ENCODE measurements around the gene DTD1. TPM values are rescaled to one million over a fixed set of nuclear protein-coding genes. Genes with fewer than 3 reads are reported as not detected.

Gene DTD1
- polyA plus RNA-seq, 2 donors, result 9.7 to 27.4 TPM

- no peak overlapping the region for H3K4me3 ChIP-seq (ENCODE audit: low read depth in 1 of 2, low read length in 2 of 2)
- no peaks in the 10 kb centered on the region for H3K36me3 ChIP-seq (ENCODE audit: control insufficient read depth in 2 of 2, insufficient read depth in 2 of 2, low read length in 1 of 2)
- H3K4me1 ChIP-seq (ENCODE audit: control insufficient read depth in 2 of 2, insufficient read depth in 2 of 2, low read length in 1 of 2), result no peaks in the 10 kb centered on the region
- H3K27ac ChIP-seq (ENCODE audit: low read depth in 2 of 2, low read length in 1 of 2), result no peak overlapping the region
- peaks cover 0 to 4% of the 10 kb centered on the region in 2 donors for H3K9me3 ChIP-seq (ENCODE audit: control insufficient read depth in 2 of 2, insufficient read depth in 1 of 2, low read depth in 1 of 2, low read length in 1 of 2)
- no peaks in the 10 kb centered on the region for H3K27me3 ChIP-seq (ENCODE audit: control insufficient read depth in 1 of 2, insufficient read depth in 2 of 2, low read length in 2 of 2)
These were observed 200.2 kb downstream of the DTD1 start for GRCh38 chr20:18788021-18788420.

- peaks cover 0 to 4% of the 10 kb centered on the region in 2 donors for H3K9me3 ChIP-seq (ENCODE audit: control insufficient read depth in 2 of 2, insufficient read depth in 1 of 2, low read depth in 1 of 2, low read length in 1 of 2)
- peaks cover 0 to 4% of the 10 kb centered on the region in 2 donors for H3K4me1 ChIP-seq (ENCODE audit: control insufficient read depth in 2 of 2, insufficient read depth in 2 of 2, low read length in 1 of 2)
- no peak overlapping the region for H3K4me3 ChIP-seq (ENCODE audit: low read depth in 1 of 2, low read length in 2 of 2)
- 55 to 70% methylated on average over 3 of the region's 3 CpGs for WGBS, 2 donors
- H3K27ac ChIP-seq (ENCODE audit: low read depth in 2 of 2, low read length in 1 of 2), result no peak overlapping the region
- no peaks in the 10 kb centered on the region for H3K36me3 ChIP-seq (ENCODE audit: control insufficient read depth in 2 of 2, insufficient read depth in 2 of 2, low read length in 1 of 2)
- no peaks in the 10 kb centered on the region for H3K27me3 ChIP-seq (ENCODE audit: control insufficient read depth in 1 of 2, insufficient read depth in 2 of 2, low read length in 2 of 2)
These were observed 202.9 kb downstream of the DTD1 start for GRCh38 chr20:18790787-18791186.

- Histone ChIP-seq H3K4me3 (ENCODE audit: low read depth in 1 of 2, low read length in 2 of 2) (peak overlapping the region; percentile 75 to 88), H3K27me3 (ENCODE audit: control insufficient read depth in 1 of 2, insufficient read depth in 2 of 2, low read length in 2 of 2) (no peaks in the 10 kb centered on the region), H3K4me1 (ENCODE audit: control insufficient read depth in 2 of 2, insufficient read depth in 2 of 2, low read length in 1 of 2) (peaks cover 0 to 4% of the 10 kb centered on the region in 2 donors), H3K36me3 (ENCODE audit: control insufficient read depth in 2 of 2, insufficient read depth in 2 of 2, low read length in 1 of 2) (no peaks in the 10 kb centered on the region), H3K9me3 (ENCODE audit: control insufficient read depth in 2 of 2, insufficient read depth in 1 of 2, low read depth in 1 of 2, low read length in 1 of 2) (peaks cover 0 to 3% of the 10 kb centered on the region in 2 donors), H3K27ac (ENCODE audit: low read depth in 2 of 2, low read length in 1 of 2) (peak overlapping the region; percentile 88 to 96)
- WGBS, 2 donors, result 5 to 8% methylated on average over 29 of the region's 29 CpGs
These were observed 206.0 kb downstream of the DTD1 start for GRCh38 chr20:18793625-18794427.

- Histone ChIP-seq H3K4me1 (ENCODE audit: control insufficient read depth in 2 of 2, insufficient read depth in 2 of 2, low read length in 1 of 2) (peaks cover 0 to 4% of the 10 kb centered on the region in 2 donors), H3K9me3 (ENCODE audit: control insufficient read depth in 2 of 2, insufficient read depth in 1 of 2, low read depth in 1 of 2, low read length in 1 of 2) (peaks cover 0 to 3% of the 10 kb centered on the region in 2 donors), H3K27me3 (ENCODE audit: control insufficient read depth in 1 of 2, insufficient read depth in 2 of 2, low read length in 2 of 2) (no peaks in the 10 kb centered on the region), H3K36me3 (ENCODE audit: control insufficient read depth in 2 of 2, insufficient read depth in 2 of 2, low read length in 1 of 2) (no peaks in the 10 kb centered on the region), H3K27ac (ENCODE audit: low read depth in 2 of 2, low read length in 1 of 2) (peak overlapping the region; percentile 88 to 96), H3K4me3 (ENCODE audit: low read depth in 1 of 2, low read length in 2 of 2) (peak overlapping the region; percentile 75 to 88)
- 52 to 64% methylated on average over 3 of the region's 3 CpGs for WGBS, 2 donors
These were observed 206.6 kb downstream of the DTD1 start for GRCh38 chr20:18794428-18794787.

- WGBS, 2 donors, result 86 to 94% methylated on average over 4 of the region's 4 CpGs
- no peak overlapping the region for H3K4me3 ChIP-seq (ENCODE audit: low read depth in 1 of 2, low read length in 2 of 2)
- H3K36me3 ChIP-seq (ENCODE audit: control insufficient read depth in 2 of 2, insufficient read depth in 2 of 2, low read length in 1 of 2), result no peaks in the 10 kb centered on the region
- no peak overlapping the region for H3K27ac ChIP-seq (ENCODE audit: low read depth in 2 of 2, low read length in 1 of 2)
- no peaks in the 10 kb centered on the region for H3K27me3 ChIP-seq (ENCODE audit: control insufficient read depth in 1 of 2, insufficient read depth in 2 of 2, low read length in 2 of 2)
- peaks cover 0 to 4% of the 10 kb centered on the region in 2 donors for H3K4me1 ChIP-seq (ENCODE audit: control insufficient read depth in 2 of 2, insufficient read depth in 2 of 2, low read length in 1 of 2)
- peaks cover 0 to 3% of the 10 kb centered on the region in 2 donors for H3K9me3 ChIP-seq (ENCODE audit: control insufficient read depth in 2 of 2, insufficient read depth in 1 of 2, low read depth in 1 of 2, low read length in 1 of 2)
These were observed 207.5 kb downstream of the DTD1 start for GRCh38 chr20:18795366-18795765.

- no peak overlapping the region for H3K27ac ChIP-seq (ENCODE audit: low read depth in 2 of 2, low read length in 1 of 2)
- 89 to 95% methylated on average over 2 of the region's 2 CpGs for WGBS, 2 donors
- no peaks in the 10 kb centered on the region for H3K27me3 ChIP-seq (ENCODE audit: control insufficient read depth in 1 of 2, insufficient read depth in 2 of 2, low read length in 2 of 2)
- no peak overlapping the region for H3K4me3 ChIP-seq (ENCODE audit: low read depth in 1 of 2, low read length in 2 of 2)
- H3K36me3 ChIP-seq (ENCODE audit: control insufficient read depth in 2 of 2, insufficient read depth in 2 of 2, low read length in 1 of 2), result no peaks in the 10 kb centered on the region
- peaks cover 0 to 4% of the 10 kb centered on the region in 2 donors for H3K4me1 ChIP-seq (ENCODE audit: control insufficient read depth in 2 of 2, insufficient read depth in 2 of 2, low read length in 1 of 2)
- H3K9me3 ChIP-seq (ENCODE audit: control insufficient read depth in 2 of 2, insufficient read depth in 1 of 2, low read depth in 1 of 2, low read length in 1 of 2), result peaks cover 0 to 3% of the 10 kb centered on the region in 2 donors
These were observed 208.5 kb downstream of the DTD1 start for GRCh38 chr20:18796282-18796833.

GRCh38 chr20:18801516-18801915, 213.7 kb downstream of the DTD1 start:
- Histone ChIP-seq H3K27me3 (ENCODE audit: control insufficient read depth in 1 of 2, insufficient read depth in 2 of 2, low read length in 2 of 2) (no peaks in the 10 kb centered on the region), H3K27ac (ENCODE audit: low read depth in 2 of 2, low read length in 1 of 2) (no peak overlapping the region), H3K36me3 (ENCODE audit: control insufficient read depth in 2 of 2, insufficient read depth in 2 of 2, low read length in 1 of 2) (no peaks in the 10 kb centered on the region), H3K4me3 (ENCODE audit: low read depth in 1 of 2, low read length in 2 of 2) (no peak overlapping the region), H3K9me3 (ENCODE audit: control insufficient read depth in 2 of 2, insufficient read depth in 1 of 2, low read depth in 1 of 2, low read length in 1 of 2) (peaks cover 0 to 2% of the 10 kb centered on the region in 2 donors), H3K4me1 (ENCODE audit: control insufficient read depth in 2 of 2, insufficient read depth in 2 of 2, low read length in 1 of 2) (no peaks in the 10 kb centered on the region)
- 73 to 79% methylated on average over 2 of the region's 2 CpGs for WGBS, 2 donors

- WGBS, 2 donors, result 64 to 77% methylated on average over 7 of the region's 7 CpGs
These were observed 214.3 kb downstream of the DTD1 start for GRCh38 chr20:18802012-18802634.

GRCh38 chr20:18805881-18806280, 218.0 kb downstream of the DTD1 start:
- no peak overlapping the region for H3K4me3 ChIP-seq (ENCODE audit: low read depth in 1 of 2, low read length in 2 of 2)
- H3K27me3 ChIP-seq (ENCODE audit: control insufficient read depth in 1 of 2, insufficient read depth in 2 of 2, low read length in 2 of 2), result no peaks in the 10 kb centered on the region
- 69 to 84% methylated on average over 4 of the region's 4 CpGs for WGBS, 2 donors
- no peaks in the 10 kb centered on the region for H3K4me1 ChIP-seq (ENCODE audit: control insufficient read depth in 2 of 2, insufficient read depth in 2 of 2, low read length in 1 of 2)
- no peak overlapping the region for H3K27ac ChIP-seq (ENCODE audit: low read depth in 2 of 2, low read length in 1 of 2)
- H3K36me3 ChIP-seq (ENCODE audit: control insufficient read depth in 2 of 2, insufficient read depth in 2 of 2, low read length in 1 of 2), result no peaks in the 10 kb centered on the region
- H3K9me3 ChIP-seq (ENCODE audit: control insufficient read depth in 2 of 2, insufficient read depth in 1 of 2, low read depth in 1 of 2, low read length in 1 of 2), result peaks cover 0 to 2% of the 10 kb centered on the region in 2 donors

More at GRCh38 chr20:18802012-18802634, 214.3 kb downstream of the DTD1 start:
- Histone ChIP-seq H3K27ac (ENCODE audit: low read depth in 2 of 2, low read length in 1 of 2) (no peak overlapping the region), H3K4me1 (ENCODE audit: control insufficient read depth in 2 of 2, insufficient read depth in 2 of 2, low read length in 1 of 2) (no peaks in the 10 kb centered on the region), H3K27me3 (ENCODE audit: control insufficient read depth in 1 of 2, insufficient read depth in 2 of 2, low read length in 2 of 2) (no peaks in the 10 kb centered on the region), H3K36me3 (ENCODE audit: control insufficient read depth in 2 of 2, insufficient read depth in 2 of 2, low read length in 1 of 2) (no peaks in the 10 kb centered on the region), H3K4me3 (ENCODE audit: low read depth in 1 of 2, low read length in 2 of 2) (no peak overlapping the region), H3K9me3 (ENCODE audit: control insufficient read depth in 2 of 2, insufficient read depth in 1 of 2, low read depth in 1 of 2, low read length in 1 of 2) (peaks cover 0 to 2% of the 10 kb centered on the region in 2 donors)
